Erythroblast (primary cell): ENCODE results near the gene CD4.
A peak's percentile ranks its signal among the peaks of the same experiment; 100 is the strongest.

Experiments used
- DNase-seq, 2 experiments: peaks; one replicate each; lab custom pipeline; 2025; lab: John Stamatoyannopoulos, UW
- GATA1 ChIP-seq: IDR thresholded peaks from 2 replicates; pipeline ENCODE4 v1.6.1; 2011; ENCODE audit warnings: low read depth, mild to moderate bottlenecking, control low read depth, low read length, moderate library complexity
- POLR2A ChIP-seq: IDR thresholded peaks from 2 replicates; pipeline ENCODE4 v1.6.1; 2011; ENCODE audit warnings: mild to moderate bottlenecking, low read length

The CD4 gene

GRCh38 chr12:6795088-6795487 is 5.8 kb downstream of the CD4 start:
- DNase-seq = peak in 1 of 2 experiments; percentile 36
- no peak for TF ChIP-seq POLR2A

- TF ChIP-seq POLR2A (no peak), GATA1 (no peak)
These were observed 7.2 kb downstream of the CD4 start for GRCh38 chr12:6796576-6796975.

GRCh38 chr12:6799147-6799546 is 9.8 kb downstream of the CD4 start:
- no peak for DNase-seq
- TF ChIP-seq POLR2A = no peak
- TF ChIP-seq GATA1 = no peak

More at GRCh38 chr12:6796576-6796975, 7.2 kb downstream of the CD4 start:
- DNase-seq = no peak

GRCh38 chr12:6807170-6807569 is 17.8 kb downstream of the CD4 start:
- TF ChIP-seq GATA1 = no peak
- TF ChIP-seq POLR2A = no peak
- DNase-seq = no peak

GRCh38 chr12:6809056-6809455 is 19.7 kb downstream of the CD4 start:
- TF ChIP-seq POLR2A (no peak), GATA1 (no peak)
- no peak for DNase-seq

- TF ChIP-seq POLR2A (no peak), GATA1 (no peak)
- DNase-seq = no peak
These were observed 21.4 kb downstream of the CD4 start for GRCh38 chr12:6810758-6811157.

- DNase-seq = no peak
- TF ChIP-seq GATA1 (no peak), POLR2A (no peak)
These were observed 24.0 kb downstream of the CD4 start for GRCh38 chr12:6813363-6813762.

GRCh38 chr12:6816598-6816997 is 27.3 kb downstream of the CD4 start:
- TF ChIP-seq GATA1 (no peak), POLR2A (no peak)
- DNase-seq = no peak

GRCh38 chr12:6817098-6817497 is 27.8 kb downstream of the CD4 start:
- no peak for TF ChIP-seq GATA1
- no peak for TF ChIP-seq POLR2A
- no peak for DNase-seq

GRCh38 chr12:6817662-6818157 is 28.4 kb downstream of the CD4 start:
- TF ChIP-seq POLR2A = no peak
- no peak for TF ChIP-seq GATA1
- no peak for DNase-seq

- no peak for DNase-seq
- TF ChIP-seq POLR2A (no peak), GATA1 (no peak)
These were observed 28.9 kb downstream of the CD4 start for GRCh38 chr12:6818222-6818621.

GRCh38 chr12:6818645-6819044 is 29.3 kb downstream of the CD4 start:
- no peak for DNase-seq

GRCh38 chr12:6819106-6820030 is 30.0 kb downstream of the CD4 start:
- no peak for DNase-seq
- TF ChIP-seq POLR2A = no peak
- no peak for TF ChIP-seq GATA1

More at GRCh38 chr12:6818645-6819044, 29.3 kb downstream of the CD4 start:
- TF ChIP-seq GATA1 (no peak), POLR2A (no peak)

GRCh38 chr12:6820166-6820565 is 30.8 kb downstream of the CD4 start:
- no peak for TF ChIP-seq POLR2A
- TF ChIP-seq GATA1 = no peak
- DNase-seq = no peak
